GM18520 (cell line): ENCODE results near the gene FBLN2.

Source experiments
- ATAC-seq: cut with Tn5 transposase; IDR thresholded peaks from one replicate; pipeline ENCODE4 v1.9.1; 2021; ENCODE audit not compliant: unreplicated experiment

The FBLN2 gene

DNA sequence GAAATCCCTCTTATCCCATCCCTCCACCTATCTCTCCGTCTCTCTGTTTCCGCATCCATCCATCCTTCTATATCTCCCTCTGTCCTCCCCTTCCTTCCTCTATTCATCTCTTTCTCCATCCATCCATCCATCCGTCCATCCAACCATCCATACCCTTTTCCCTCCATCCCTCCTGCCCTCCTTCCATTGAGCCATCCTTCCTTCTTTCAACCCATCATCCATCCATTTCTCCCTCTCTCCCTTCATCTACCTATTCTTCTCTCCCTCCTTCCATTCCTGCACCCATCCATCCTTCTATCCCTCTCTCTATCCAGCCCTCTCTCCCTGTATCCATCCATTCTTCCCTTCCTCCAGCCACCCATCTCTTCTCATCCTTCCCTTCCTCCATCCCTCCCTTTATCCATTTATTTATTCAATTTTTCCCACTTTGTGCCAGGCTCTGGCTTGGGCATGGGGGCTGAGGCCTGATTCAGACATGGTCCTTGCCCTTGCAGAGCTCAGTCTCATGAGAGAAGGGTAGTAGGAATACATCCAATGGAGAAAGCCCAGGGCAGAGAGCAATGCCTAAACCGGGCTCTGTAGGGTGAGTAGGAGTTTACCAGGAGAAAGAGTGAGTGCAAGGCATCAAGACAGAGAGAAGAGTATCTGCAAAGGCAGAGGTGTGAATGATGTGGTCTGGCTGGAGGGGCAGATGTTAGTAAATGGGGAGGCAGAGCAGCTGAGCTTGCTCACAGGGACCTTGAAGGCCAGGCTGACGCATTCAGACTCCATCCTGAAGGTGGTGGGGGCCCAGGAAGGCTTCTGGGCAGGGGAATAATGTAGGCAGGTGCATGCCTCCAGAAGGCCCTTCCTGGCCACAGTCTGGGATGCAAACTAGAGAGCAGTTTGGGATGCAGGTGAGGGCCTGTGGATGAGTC lies 19.5 kb upstream of the FBLN2 start:
- ATAC-seq, result no peak

DNA sequence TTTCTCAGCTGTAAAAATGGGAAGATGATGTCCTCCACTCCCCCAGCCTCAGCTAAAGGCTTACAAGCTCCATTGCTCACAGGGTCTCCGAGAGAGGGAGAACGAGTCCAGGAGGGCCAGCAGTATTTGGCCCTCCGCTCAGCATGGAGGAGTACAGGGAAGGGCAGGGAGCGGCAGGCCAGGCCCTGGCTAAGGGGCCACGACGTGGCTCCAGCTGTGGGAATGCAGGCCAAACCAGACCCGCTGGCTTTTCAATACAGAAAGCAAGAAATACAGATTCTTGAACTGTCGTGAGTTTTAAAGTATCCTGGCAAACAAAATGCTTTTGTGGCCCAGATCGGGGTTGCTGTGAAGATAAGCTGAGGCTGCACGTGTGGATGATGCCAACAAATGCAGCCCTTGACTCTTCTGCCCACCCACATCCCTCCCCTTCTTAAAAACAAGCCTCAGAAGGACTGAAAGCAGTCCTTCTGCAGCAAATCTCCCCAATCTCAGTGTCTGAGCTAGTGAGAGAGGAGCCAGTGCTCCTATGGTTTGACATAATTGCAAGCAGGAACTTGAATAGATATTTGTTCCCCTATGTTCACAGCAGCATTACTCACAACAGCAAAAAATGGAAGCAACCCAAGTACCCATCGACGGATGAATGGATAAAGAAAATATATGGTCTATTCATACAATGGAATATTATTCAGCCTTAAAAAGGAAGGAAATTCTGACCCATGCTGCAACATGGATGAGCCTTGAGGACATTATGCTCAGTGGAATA lies 18.5 kb upstream of the FBLN2 start:
- no peak for ATAC-seq

- no peak for ATAC-seq
Observed at GRCh38 chr3:13532085-13532484, 16.8 kb upstream of the FBLN2 start.

- no peak for ATAC-seq
Observed at GRCh38 chr3:13532631-13533030, 16.3 kb upstream of the FBLN2 start.

DNA sequence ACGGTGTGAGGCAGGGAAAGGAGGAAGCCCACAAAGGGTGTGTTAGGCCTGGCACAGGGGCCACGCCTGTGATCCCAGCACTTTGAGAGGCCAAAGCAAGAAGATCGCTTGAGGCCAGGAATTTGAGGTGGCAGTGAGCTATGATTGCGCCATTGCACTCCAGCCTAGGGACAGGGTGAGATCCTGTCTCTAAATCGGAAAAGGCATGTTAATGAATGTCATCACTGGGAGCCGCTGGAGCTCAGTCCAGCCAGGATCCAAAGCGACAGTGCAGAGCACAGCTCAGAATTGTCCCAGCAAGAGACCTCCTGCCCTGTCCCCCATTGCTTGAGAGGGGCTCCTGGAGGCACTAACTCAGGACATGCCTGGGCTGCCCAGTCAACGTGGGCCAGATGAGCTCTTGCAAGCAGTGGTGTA lies 15.0 kb upstream of the FBLN2 start:
- no peak for ATAC-seq

DNA sequence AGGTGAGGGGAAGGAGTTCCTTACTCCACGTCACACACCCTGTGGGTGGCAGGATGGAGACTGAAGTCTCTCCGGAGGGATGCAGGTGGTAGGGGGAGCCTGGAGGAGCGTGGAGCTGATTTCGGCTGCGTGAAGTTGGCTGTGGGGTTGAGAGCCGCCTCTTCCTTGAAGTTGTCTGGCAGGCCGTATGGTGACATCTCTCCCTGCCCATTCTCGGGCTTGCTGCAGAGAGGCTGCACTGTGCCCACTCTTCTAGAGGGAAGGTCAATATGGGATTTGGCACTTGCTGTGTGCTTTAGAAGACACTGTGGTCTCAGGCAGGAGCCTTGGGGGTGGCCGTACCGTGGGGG lies 13.4 kb upstream of the FBLN2 start:
- no peak for ATAC-seq

- no peak for ATAC-seq
Observed at GRCh38 chr3:13535905-13536304, 13.0 kb upstream of the FBLN2 start.

DNA sequence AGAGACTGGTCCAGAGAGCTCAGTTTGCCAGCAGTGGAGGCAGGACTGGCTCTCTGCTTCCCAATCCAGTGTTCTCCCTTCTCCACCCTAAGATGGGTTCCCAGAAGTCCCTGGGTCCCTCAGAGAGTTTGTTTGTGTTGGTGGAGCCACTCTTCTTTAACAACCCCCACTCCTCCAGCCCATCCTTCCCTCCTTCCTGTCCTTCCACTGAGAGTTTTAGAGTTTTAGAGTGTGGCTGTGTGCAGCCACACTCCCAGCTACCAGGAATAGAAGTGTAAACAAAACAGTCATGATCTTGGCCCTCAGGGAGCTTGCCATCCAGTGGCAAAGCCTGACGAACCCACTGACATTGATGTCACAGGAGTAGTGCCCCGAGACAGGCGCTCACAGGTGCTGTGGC lies 12.5 kb upstream of the FBLN2 start:
- no peak for ATAC-seq

DNA sequence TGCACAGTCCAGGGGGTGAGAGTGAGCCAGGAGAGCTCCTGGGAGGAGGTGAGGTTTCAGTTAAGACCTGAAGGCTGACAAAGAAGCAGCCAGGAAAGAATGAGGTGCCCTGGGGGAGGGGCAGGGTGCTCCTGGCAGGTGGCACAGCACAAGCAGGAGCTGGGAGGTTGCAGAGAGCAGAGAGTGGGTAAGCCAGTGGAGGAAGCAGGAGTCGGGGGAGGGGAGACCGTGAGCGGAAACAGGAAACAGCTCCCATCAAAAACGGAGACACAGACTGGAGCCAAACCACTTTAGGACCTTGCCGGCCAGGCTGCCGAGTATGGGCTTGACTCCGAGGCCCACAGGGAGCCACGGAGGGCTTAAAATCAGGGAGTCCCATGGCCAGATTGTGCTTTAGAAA lies 12.1 kb upstream of the FBLN2 start:
- no peak for ATAC-seq

DNA sequence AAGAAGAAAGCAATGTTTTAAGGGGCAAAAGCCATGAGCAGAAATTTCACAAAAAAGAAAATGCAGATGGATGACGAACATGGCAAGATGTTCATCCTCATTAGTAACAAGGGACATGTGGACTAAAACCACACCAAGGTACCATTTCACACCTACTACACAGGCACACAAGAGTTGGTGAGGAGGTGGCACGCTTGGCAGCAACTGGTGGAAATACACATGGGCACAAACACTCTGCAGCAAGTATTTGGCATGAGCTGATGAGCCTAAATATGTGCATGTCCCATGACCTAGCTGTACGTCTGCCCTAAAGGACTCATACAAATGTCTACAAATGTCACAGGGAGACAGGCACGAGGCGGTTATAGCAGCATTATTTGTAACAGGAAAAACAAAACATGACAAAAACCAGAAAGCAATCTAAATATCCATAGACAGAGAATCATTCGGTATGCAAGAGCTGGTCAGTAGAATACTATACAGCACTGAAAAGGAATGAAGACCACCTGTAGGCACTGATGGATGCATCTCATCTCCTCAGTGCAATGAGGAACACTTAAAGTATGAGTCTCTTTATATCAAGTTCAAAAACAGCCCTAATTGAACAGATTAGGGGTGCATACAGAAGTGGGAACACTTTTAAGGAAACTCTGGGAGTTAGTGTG lies 11.5 kb upstream of the FBLN2 start:
- ATAC-seq, result no peak

- no peak for ATAC-seq
Observed at GRCh38 chr3:13537909-13538296, 11.0 kb upstream of the FBLN2 start.

- ATAC-seq, result no peak
Observed at GRCh38 chr3:13538520-13539291, 10.2 kb upstream of the FBLN2 start.

GRCh38 chr3:13539292-13539638 lies 9.7 kb upstream of the FBLN2 start:
- ATAC-seq, result no peak

- ATAC-seq, result no peak
Observed at GRCh38 chr3:13539671-13540070, 9.3 kb upstream of the FBLN2 start.

- ATAC-seq, result no peak
Observed at GRCh38 chr3:13540297-13540995, 8.5 kb upstream of the FBLN2 start.

GRCh38 chr3:13541691-13542090 lies 7.2 kb upstream of the FBLN2 start:
- no peak for ATAC-seq

GRCh38 chr3:13542142-13542541 lies 6.8 kb upstream of the FBLN2 start:
- no peak for ATAC-seq

- ATAC-seq, result no peak
Observed at GRCh38 chr3:13543253-13543652, 5.7 kb upstream of the FBLN2 start.

DNA sequence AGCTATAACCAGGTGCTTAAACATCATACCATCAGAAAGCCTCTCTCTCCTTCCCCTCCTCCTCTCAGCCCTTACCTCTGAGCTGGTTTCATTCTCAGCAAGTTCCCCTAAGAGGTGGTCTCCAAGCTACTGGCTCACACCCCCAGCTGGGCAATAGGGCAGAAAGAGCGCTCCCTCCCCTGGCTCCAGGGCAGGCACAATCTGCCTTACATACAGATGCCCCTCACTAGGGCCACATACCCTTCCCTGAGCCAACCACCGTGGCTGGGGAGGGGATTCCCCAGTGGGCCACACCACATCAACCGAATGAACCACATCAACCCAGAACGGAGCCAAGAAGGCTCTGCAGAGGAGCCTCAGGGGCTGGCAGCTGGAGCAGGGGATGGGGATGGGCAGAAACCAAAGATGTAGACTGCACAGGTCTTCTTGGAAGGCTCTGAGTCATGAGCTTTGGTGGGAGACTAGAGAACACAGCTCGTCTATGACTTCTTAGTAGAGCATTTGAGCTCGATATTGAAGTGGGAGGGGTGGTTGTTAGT lies 4.6 kb upstream of the FBLN2 start:
- ATAC-seq, result no peak

DNA sequence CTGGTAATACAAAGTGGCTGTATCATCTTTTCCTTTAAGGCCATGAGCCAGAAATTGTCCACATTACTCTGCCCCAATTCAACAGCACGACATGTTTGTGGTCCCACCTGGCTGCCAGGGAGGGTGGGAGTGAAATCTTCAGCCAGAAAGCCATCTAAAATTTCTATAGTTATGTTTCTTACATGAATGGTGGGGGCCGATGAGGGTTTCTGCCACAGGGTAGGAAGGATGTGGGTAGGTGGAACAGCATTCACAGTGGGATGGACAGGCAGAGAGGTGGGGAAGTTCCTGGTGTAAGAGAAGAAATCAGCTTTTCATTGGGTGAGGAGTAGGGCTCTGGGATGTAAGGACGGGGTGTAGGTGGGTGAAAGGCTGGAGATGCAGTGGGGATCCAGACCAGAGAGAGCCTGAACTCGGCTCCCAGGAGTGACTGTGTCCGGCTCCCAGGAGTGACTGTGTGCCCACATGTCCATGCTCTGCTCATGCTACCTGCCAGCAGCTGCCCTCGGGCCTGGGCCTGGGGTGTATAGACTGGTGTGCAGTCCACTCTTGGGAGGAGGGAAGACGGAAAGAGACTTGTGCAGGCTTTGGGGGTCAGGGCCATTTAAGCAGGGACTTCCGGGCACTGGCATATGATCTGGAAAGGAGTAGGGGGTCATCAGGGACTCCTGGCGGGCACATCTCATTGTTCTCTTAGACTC lies 3.8 kb upstream of the FBLN2 start:
- ATAC-seq, result no peak
